ENCODE measurements around the gene TNFRSF14.

Gene TNFRSF14

DNA sequence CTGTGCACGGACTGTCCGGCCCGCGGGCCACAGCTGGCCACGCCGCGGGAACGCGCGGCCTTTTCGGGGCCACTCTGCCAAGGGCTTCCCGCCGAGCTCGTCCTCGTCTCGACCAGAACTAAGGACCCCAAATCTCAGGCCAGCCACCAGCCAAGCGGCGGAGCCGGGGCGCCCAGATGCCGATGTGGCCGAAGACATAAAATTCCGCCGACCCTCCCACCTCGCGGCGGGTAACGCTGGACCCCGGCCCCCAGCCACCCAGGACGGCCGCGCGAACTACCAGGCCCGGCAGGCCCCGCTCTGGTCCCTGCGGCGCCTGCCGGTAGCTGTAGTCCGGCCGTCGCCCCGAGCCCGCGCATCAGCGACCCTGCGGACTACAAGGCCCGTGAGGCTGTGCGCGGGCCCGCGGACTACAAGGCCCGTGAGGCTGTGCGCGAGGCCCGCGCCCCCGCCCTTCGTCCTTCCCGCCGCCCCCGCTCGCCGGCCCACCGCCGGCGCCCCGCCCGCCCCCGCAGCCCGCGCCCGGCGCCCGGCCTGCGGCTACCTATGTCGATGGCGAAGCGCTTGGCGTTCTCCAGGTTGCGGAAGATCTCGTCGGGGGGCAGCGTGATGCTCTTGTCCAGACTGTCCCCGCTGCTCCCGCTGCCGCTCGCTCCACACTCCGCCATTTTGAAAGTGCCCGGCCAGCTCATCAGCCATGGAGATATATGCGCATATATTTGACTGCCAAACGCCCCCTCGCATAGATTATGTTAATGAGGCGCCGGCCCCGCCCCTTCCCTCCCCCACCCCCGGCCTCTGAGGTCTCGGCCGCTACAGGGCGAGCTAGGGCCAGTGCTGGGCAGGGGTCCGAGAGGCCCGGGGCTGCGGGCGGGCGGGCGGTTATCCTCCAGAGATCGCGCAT, 30.0 kb upstream of the TNFRSF14 start, which contains the start of gene PANK4:
Gene PANK4 (minus strand): TSS at position 677 of the 904 bp plus-strand sequence. CDS start 9 bp downstream, at position 668.
- CTCF ChIA-PET, result interaction anchor here (1.0 to 4.6 kb wide), 4 partner anchors 8 to 82 kb away, joined by 3 to 24 read pairs (median 11); no protein-coding TSS in a partner anchor
- POLR2A ChIA-PET, result interaction anchor here (0.6 to 1.6 kb wide), 7 partner anchors 9 to 113 kb away, joined by 3 to 8 read pairs (median 4); partner anchors contain the start of gene PEX10
- H3K4me3 ChIP-seq (ENCODE audit: low read depth, low read length), result peak within 1 kb of the TSS; percentile 91
- DNase-seq (ENCODE audit: low read depth, low spot score), result peak; percentile 59
- TF ChIP-seq, protein P1, sequence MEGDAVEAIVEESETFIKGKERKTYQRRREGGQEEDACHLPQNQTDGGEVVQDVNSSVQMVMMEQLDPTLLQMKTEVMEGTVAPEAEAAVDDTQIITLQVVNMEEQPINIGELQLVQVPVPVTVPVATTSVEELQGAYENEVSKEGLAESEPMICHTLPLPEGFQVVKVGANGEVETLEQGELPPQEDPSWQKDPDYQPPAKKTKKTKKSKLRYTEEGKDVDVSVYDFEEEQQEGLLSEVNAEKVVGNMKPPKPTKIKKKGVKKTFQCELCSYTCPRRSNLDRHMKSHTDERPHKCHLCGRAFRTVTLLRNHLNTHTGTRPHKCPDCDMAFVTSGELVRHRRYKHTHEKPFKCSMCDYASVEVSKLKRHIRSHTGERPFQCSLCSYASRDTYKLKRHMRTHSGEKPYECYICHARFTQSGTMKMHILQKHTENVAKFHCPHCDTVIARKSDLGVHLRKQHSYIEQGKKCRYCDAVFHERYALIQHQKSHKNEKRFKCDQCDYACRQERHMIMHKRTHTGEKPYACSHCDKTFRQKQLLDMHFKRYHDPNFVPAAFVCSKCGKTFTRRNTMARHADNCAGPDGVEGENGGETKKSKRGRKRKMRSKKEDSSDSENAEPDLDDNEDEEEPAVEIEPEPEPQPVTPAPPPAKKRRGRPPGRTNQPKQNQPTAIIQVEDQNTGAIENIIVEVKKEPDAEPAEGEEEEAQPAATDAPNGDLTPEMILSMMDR (IDR thresholded peaks at IDR 0.05; ENCODE audit: insufficient read depth, low read length, missing control alignments), result peak; percentile 28

DNA sequence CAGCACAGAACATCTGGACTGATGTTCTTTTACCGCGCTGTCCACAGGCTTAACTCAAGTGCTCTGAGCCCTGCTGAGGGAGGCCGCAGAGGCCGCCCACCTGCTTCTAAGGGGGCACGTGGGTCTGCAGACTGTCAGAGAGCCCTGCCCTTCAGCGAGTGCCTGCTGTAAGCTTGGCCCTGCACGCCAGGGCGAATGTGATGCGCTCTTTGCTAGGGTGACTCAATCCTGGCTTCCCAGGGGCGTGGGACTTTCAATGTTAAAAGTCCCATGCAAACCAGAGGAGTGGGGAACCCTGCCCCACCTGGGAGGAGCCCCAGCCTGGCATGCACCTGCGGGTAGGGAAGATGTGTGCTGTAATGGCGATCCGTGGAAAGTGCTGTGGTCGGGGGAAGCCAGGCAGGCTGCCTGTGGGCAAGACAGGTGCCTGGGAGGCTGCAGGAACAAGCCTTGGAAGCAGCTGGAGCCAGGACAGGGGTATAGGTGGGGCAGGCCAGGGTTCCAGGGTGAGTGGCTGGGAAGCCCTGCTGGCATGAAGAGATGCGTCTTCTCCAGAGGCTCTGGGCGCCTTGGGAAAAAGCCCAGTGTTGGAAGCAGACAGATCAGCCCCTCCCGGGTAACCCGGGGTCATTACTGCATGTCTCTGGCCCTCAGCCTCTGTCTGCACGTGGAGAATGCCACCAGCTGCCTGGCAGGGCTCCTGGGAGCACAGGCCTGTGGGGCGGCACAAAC, 29.2 kb upstream of the TNFRSF14 start:
- ChIA-PET POLR2A (interaction anchor here (0.6 to 1.6 kb wide), 5 partner anchors 8 to 112 kb away, joined by 3 to 8 read pairs (median 4); no protein-coding TSS in a partner anchor), CTCF (interaction anchor here (1.0 to 4.6 kb wide), 4 partner anchors 8 to 83 kb away, joined by 3 to 24 read pairs (median 11); no protein-coding TSS in a partner anchor)
- peak overlapping the region; percentile 42 for H3K4me3 ChIP-seq (ENCODE audit: low read depth, low read length)
- TF ChIP-seq, protein P1 (IDR thresholded peaks at IDR 0.05; ENCODE audit: insufficient read depth, low read length, missing control alignments), result no peak
- no peak for DNase-seq (ENCODE audit: low read depth, low spot score)

DNA sequence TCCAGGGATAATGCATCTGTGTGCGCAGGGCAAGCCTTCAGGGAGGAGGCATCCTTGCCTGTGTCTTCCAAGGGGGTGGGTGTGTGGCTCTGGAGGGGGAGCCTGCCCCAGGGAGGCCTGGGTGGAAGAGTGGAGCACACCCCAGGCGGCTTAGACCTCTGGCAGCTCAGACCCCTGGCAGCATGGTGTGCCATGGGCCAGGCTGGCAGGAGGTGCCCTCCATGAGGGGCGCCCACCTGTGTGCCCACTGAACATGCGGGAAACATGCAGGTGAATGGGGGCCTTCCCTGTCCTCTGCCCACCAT, 28.7 kb upstream of the TNFRSF14 start:
- POLR2A ChIA-PET, result interaction anchor here (0.6 kb wide), 1 partner anchor 112 kb away, joined by 3 read pairs; no protein-coding TSS in a partner anchor
- TF ChIP-seq, protein P1 (IDR thresholded peaks at IDR 0.05; ENCODE audit: insufficient read depth, low read length, missing control alignments), result no peak
- H3K4me3 ChIP-seq (ENCODE audit: low read depth, low read length), result no peak overlapping the region
- no peak for DNase-seq (ENCODE audit: low read depth, low spot score)
- CTCF ChIA-PET, result interaction anchor here (4.6 kb wide), 1 partner anchor 20 kb away, joined by 24 read pairs; no protein-coding TSS in a partner anchor

DNA sequence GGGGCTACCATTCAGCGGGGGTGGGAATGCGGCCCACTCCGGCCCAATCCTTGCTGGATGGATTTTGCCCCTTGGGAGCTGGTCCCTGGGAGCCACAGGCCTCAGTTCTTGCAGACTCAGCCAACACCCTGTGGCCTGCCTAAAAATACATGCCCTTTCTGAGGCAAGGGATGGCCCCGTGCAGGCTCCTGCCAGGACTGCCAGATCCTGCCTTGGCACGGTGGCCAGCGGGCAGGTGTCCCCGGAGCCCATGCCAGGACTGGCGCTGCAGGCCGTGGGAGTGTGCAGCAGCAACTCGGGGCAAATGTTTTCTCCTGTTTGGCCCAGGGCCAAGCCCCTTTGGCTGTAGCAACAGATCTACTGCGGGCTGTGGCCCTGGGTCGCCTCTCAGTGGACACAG, 28.2 kb upstream of the TNFRSF14 start:
- ChIA-PET POLR2A (no interaction called here), CTCF (interaction anchor here (1.2 to 4.6 kb wide), 2 partner anchors 20 kb away, joined by 4 to 24 read pairs; no protein-coding TSS in a partner anchor)
- DNase-seq (ENCODE audit: low read depth, low spot score), result no peak

DNA sequence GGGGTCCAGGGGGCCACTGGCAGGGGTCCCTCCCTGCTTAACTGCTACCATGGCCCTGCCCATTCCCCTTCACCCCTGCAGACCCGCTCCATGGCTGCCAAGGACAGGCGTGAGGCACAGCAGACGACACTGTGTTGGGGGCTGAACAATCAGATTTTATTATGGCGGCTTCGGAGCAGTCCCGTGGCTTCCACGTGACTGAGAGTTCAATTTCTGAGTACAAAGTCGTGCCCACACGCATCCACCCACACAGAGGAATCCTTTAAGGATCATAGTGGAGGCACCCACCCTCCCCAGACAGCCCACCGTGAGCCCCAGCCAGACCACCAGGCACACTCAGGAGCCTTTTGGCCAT, 27.6 kb upstream of the TNFRSF14 start:
- no peak for DNase-seq (ENCODE audit: low read depth, low spot score)
- ChIA-PET CTCF (interaction anchor here (1.1 to 1.2 kb wide), 2 partner anchors 17 to 20 kb away, joined by 4 to 5 read pairs; no protein-coding TSS in a partner anchor), POLR2A (no interaction called here)
- TF ChIP-seq, protein P1 (IDR thresholded peaks at IDR 0.05; ENCODE audit: insufficient read depth, low read length, missing control alignments), result no peak
- no peak overlapping the region for H3K4me3 ChIP-seq (ENCODE audit: low read depth, low read length)

More for the DNA sequence above, 28.2 kb upstream of the TNFRSF14 start:
- no peak overlapping the region for H3K4me3 ChIP-seq (ENCODE audit: low read depth, low read length)
- TF ChIP-seq, protein P1 (IDR thresholded peaks at IDR 0.05; ENCODE audit: insufficient read depth, low read length, missing control alignments), result no peak

Data from AG04449 (cell line).